BJ (cell line): ENCODE measurements around the gene ASMT. TPM values are rescaled to one million over a fixed set of nuclear protein-coding genes. Genes with fewer than 3 reads are reported as not detected.

Experiments used
- CTCF ChIA-PET: fragments of 350-600 bp; formaldehyde crosslinking; extraction: SDS; loops from one replicate; lab custom pipeline; 2021; ENCODE audit warnings: antibody characterized with exemption, inconsistent platforms; lab: Yijun Ruan, JAX
- POLR2A ChIA-PET: fragments of 300-600 bp; sonication (Branson Sonifier 250); formaldehyde crosslinking; extraction: SDS; loops from one replicate; lab custom pipeline; 2021; ENCODE audit warnings: antibody characterized with exemption; lab: Charles Lee
- DNase-seq: peaks from one replicate; pipeline ENCODE4 v3.0.0-alpha.2; 2011; ENCODE audit warnings: low read depth
- H3K27me3 ChIP-seq: 2 replicates; pipeline ENCODE4 v1.6.0; 2011; ENCODE audit warnings: low read length; ENCODE audit not compliant: control insufficient read depth, insufficient read depth
- H3K36me3 ChIP-seq: 2 replicates; pipeline ENCODE4 v1.5.1; 2011; ENCODE audit warnings: low read length; ENCODE audit not compliant: control insufficient read depth, insufficient read depth
- H3K4me3 ChIP-seq: 2 replicates; pipeline ENCODE4 v1.5.1; 2011; ENCODE audit warnings: low read depth, mild to moderate bottlenecking, control low read depth, low read length
- polyA plus RNA-seq: library from polyadenylated mRNA; depleted of rRNA; stranded (reverse); fragments of >200 nt; gene quantifications from 2 replicates; pipeline ENCODE4 v1.2.3, GENCODE V29; 2011
- TF ChIP-seq, protein P1 (sequence below): IDR thresholded peaks from 2 replicates; pipeline ENCODE4 v1.5.1; 2011; ENCODE audit warnings: low read depth, mild to moderate bottlenecking, control low read depth, inconsistent platforms, low read length, moderate library complexity; ENCODE audit not compliant: insufficient read depth

Gene ASMT
- polyA plus RNA-seq, 1 experiment, result not detected

DNA sequence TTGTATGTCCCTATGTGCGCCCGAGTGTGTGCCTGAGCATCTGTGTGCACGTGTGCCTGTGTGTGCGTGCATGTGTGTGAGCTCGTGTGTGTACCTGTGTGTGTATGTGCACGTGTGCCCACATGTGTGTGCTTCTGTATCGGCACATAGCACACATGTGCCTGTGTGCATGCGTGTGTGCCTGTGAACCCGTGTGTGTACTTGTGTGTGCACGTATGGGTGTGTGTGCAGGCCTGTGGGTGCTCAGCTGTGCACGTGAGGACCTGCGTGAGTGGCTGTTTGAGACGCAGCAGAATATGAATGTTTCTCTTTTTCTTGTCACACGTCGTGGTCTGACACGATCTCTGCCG is 19.2 kb upstream of the ASMT start:
- POLR2A ChIA-PET, result no interaction called here
- DNase-seq, result no peak
- CTCF ChIA-PET, result no interaction called here
- Histone ChIP-seq H3K36me3 (peaks cover 51% of the 10 kb centered on the region), H3K27me3 (no peaks in the 10 kb centered on the region), H3K4me3 (no peak overlapping the region)
- TF ChIP-seq, protein P1, sequence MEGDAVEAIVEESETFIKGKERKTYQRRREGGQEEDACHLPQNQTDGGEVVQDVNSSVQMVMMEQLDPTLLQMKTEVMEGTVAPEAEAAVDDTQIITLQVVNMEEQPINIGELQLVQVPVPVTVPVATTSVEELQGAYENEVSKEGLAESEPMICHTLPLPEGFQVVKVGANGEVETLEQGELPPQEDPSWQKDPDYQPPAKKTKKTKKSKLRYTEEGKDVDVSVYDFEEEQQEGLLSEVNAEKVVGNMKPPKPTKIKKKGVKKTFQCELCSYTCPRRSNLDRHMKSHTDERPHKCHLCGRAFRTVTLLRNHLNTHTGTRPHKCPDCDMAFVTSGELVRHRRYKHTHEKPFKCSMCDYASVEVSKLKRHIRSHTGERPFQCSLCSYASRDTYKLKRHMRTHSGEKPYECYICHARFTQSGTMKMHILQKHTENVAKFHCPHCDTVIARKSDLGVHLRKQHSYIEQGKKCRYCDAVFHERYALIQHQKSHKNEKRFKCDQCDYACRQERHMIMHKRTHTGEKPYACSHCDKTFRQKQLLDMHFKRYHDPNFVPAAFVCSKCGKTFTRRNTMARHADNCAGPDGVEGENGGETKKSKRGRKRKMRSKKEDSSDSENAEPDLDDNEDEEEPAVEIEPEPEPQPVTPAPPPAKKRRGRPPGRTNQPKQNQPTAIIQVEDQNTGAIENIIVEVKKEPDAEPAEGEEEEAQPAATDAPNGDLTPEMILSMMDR, result no peak

DNA sequence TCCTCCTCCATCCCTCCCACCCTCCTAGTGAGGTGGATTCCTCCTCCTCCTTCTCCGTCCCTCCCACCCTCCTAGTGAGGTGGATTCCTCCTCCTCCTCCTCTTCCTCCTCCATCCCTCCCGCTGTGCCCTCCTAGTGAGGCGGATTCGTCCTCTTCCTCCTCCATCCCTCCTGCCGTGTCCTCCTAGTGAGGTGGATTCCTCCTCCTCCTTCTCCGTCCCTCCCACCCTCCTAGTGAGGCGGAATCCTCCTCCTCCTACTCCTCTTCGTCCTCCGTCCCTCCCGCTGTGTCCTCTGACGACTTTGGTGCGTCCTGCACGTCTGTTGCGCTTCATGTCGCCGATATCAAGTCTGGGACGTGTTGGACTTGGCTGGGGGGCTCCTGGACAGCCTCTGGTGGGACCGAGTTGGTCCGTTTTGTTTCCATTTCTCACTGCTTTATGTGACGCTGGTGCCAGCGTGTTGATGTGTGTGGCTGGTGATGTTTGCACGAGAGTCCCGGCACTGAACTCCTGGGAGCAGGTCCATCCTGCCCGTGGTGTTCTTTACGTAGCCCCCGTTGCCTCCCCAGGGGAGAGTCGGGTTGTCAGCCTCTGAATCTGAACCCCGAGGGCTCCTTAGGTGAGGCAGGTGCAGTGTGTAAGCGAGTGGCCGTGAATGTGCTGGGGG is 18.0 kb upstream of the ASMT start:
- POLR2A ChIA-PET, result no interaction called here
- CTCF ChIA-PET, result no interaction called here
- no peaks in the 10 kb centered on the region for H3K27me3 ChIP-seq
- DNase-seq, result no peak
- peaks cover 57% of the 10 kb centered on the region for H3K36me3 ChIP-seq
- TF ChIP-seq, protein P1, result no peak
- no peak overlapping the region for H3K4me3 ChIP-seq

DNA sequence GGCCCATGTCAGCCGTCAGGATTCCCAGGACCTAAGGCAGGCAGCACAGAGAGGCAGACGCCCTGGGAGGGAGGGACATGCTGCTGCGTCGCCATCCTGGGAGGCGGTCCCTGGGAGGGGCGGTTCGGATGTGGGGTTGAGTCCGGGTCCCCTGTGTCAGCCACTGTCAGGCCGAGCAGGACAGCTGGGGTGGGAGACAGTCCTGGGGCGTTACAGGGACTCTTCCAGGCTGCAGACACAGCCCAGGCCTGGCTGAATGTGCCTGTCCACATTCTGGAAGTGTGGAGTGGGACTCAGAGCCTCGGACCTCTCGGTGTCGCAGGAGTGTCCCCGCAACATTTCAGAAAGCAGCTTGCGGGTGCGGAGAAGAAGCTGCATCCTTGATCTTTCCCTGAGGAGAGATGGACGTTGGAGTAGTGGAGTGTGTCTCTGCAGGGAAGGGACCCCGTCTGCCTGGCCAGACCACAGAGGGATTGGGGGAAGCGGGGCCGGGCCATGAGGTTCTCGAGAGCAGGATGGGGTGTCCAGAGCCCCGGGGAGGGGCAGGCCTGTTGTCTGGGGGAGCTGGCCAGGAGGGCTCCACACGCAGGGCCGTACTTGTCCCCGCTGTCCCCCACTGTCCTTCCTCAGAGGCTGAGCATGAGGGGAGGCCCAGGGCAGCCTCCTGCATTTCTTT is 17.4 kb upstream of the ASMT start:
- ChIA-PET POLR2A (no interaction called here), CTCF (no interaction called here)
- H3K36me3 ChIP-seq, result peaks cover 60% of the 10 kb centered on the region

DNA sequence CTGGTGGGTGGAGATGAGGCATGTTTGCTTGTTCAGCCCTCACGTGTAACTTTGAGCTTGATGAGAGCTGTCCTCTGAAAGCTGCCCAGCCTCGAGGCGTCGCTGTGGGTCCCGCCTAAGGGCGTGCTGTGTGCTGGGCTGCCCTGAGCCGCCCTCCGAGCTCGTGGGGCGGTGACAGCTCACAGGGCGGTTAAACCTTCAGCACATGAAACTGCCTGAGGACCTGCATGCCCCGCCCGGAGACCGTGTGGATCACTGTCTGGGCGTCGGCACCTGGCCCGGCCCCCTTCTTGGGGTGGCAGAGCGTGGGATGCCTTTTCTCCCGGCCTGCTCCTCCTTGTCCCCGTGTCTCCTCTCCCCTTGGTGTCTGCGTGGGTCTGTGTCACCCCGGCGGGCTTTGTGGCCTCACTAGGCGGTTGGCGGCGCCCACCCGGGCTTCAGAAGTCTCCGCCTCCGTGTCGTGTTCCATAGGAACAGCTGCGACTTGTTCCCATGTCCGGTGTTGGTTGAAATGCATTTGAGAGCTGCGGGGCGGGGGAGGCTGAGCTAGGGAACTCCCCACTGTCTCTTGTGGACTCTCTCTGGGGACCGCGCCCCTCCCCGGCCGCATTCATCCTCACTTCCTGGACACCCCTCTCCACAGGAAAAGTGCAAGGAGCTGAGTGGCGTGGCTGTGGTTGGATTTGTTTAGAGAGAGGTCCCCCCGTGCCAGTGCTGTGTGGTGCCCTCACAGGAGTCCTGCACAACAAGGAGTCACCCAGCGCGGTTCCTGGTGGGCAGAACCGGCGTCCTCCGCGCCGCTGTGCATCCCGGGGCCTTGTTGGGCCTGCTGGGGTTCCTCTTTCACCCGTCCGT is 16.6 kb upstream of the ASMT start:
- H3K27me3 ChIP-seq, result no peaks in the 10 kb centered on the region
- no peak for DNase-seq
- H3K36me3 ChIP-seq, result peaks cover 62% of the 10 kb centered on the region
- POLR2A ChIA-PET, result no interaction called here
- TF ChIP-seq, protein P1, result no peak
- no peak overlapping the region for H3K4me3 ChIP-seq
- CTCF ChIA-PET, result no interaction called here

More for the DNA sequence above, 17.4 kb upstream of the ASMT start:
- TF ChIP-seq, protein P1, result no peak
- H3K4me3 ChIP-seq, result no peak overlapping the region
- no peak for DNase-seq
- H3K27me3 ChIP-seq, result no peaks in the 10 kb centered on the region
